Stimulated activated CD8-positive, alpha-beta memory T cell treated with anti-CD3 and anti-CD28 coated beads, Interleukin-15, amount 100 ng/mL, for 1 hour (primary cell): ENCODE data around the gene ZBED4.
"Not testable (repeated sequence)": the region's sequence is repeated elsewhere in the genome, so short reads cannot be mapped to it uniquely, and the experiment has no call there.

Experiments
- DNase-seq: peaks from one replicate; pipeline ENCODE4 v3.0.0-alpha.2; 2020; ENCODE audit warnings: low read depth

ZBED4 gene

DNA sequence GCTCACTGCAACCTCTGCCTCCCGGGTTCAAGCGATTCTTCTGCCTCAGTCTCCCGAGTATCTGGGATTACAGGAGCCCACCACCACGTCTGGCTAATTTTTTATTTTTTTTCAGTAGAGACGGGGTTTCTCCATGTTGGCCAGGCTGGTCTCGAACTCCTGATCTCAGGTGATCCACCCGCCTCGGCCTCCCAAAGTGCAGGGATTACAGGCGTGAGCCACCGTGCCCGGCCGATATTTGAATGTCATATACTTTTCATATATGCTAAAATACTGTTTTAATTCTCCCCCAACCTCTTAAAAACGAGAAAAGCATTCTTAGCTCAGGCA lies 1.1 kb upstream of the ZBED4 start:
- not testable (repeated sequence) for DNase-seq

DNA sequence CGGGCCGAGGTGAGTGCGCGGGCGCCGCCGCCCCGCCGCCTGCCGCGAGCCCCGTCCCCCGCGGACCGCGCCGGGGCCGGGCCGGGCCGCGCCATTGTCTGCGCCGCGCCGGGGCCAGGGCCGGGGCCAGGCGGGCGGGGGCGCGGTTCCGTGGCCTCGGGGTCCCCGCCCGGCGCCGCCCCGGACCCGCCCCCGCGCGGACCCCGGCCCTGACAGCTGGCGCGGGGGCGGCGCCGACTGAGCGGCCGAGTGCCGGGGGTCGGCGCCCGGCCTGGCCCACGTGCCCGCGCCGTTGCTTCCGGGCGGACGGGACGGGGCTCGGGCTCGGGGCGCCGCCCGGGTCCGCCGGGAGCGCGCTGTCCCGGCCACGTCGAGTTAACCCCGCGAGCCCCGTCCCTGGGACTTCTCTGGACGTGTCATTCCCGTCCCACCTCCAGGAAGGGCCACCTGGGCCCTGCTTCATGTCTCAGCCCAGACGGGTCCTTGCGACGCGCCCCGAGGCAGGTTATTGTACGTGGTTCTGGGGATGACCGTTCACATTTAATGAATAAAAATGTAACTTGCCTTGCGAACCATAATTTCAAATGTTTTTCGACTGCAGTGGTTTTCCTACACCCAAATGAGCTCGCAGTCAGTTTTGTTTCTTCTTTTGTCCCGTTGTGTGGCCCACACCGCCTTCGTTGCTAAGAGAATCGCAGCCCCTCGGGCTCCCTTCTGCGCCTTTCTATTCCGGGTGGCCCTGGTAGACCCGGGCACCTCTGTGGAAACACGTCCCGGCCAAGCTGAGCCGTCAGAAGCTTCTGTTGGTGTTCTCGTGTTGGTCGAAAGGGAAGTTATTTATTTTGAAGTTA lies 562 bp downstream of the ZBED4 start:
- DNase-seq, result no peak

DNA sequence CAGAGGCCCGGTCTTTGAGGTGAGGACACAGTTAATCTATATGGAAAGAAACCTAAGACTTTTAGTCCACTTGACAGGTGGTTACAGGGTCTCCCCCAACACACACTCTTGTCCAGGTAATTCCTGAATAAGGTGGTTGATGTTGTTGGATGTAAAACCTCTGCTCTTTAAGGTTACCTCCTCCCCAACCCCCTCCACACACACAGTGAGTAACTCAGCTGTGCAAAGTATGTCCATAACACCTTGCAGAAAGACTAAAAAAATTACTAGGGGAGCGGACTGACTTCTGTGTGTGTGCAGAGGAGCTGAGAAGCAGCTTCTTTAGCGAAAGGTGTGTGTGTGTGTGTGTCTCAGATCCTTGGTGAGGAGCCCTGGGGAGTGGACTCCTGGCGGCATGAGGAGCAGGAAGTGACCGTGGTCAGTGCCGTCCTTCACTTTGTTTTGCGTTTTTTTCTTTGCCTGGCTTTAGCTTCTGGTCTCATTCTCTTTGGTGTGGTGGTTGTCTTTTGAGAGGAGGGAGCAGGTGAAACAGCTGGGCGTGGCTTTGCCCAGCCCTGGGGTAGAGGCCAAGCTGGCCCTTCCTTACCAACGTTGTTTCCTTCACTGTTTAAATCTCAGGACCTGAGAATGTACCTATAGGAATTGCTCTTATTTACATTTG lies 1.7 kb downstream of the ZBED4 start:
- DNase-seq, result no peak

DNA sequence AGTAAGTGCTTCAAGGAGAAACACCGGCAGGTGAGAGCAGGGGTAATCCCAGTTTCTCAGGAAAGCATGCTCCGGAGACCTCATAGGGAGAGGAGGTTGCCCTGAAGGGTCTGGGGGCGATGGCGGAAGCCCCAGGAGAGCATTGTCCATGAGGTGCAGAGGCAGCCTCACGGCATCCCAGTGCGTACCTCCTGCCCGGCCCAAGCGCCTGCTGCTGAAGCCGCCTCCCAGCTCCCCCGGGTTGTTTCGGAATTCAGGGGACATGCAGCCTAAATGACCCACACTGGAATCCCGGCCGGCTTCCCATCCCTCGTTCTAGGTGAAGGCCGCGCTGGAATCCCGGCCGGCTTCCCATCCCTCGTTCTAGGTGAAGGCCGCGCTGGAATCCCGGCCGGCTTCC lies 2.7 kb downstream of the ZBED4 start:
- no peak for DNase-seq

DNA sequence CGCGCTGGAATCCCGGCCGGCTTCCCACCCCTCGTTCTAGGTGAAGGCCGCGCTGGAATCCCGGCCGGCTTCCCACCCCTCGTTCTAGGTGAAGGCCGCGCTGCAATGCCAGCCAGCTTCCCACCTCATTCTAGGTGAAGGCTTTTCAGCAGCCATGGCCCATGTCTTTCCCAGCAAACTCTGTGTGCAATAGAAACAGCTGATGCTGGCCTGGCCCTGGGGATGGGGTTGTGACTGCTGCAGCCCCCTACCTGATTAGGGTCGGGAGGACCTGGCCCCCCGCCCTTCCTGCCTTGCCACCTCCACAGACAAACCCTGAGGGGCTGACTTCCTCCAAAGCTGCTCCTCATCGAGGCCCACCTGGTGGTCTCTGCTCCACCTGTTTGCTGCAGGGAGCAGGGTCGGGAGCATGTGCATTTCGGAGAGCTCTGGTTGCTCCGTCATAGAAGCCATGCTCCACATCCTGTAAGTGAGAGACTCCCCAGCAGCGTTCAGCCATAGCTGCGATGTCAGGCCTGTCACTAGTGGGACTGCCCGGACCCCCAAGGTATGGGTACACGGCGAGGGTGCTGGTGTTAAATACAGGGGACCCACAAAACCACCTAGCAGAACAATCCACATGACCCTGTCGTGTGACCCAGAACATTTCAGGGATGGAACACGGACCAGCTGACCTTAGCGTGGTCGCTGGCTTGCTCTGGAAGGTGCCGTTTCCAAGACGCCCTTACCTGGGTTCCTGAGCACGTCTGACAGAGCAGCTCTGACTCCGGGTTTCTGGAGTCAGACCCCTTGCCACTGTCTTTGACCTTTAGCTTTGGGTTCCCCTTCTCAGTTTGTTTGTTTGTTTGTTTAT lies 3.3 kb downstream of the ZBED4 start:
- no peak for DNase-seq

DNA sequence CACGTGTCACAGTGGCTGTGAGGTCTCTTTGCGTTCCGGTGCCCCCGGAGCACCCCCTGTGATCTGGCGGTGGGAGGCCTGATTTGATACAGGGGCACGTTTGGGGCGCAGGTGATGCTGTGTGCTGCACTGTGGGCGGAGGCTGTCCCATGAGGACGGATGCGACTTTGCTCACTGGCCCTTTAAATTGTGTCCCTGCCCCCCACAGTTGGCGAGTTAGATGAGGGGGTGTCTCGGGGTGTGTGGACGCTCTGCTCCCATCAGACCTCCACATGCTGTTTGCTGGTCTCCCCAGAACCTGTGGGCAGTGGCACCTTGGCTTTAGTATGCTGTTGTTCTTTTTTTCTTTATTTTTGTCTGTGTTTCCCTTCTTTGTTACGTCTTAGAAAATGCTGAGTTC lies 5.2 kb downstream of the ZBED4 start:
- no peak for DNase-seq

DNA sequence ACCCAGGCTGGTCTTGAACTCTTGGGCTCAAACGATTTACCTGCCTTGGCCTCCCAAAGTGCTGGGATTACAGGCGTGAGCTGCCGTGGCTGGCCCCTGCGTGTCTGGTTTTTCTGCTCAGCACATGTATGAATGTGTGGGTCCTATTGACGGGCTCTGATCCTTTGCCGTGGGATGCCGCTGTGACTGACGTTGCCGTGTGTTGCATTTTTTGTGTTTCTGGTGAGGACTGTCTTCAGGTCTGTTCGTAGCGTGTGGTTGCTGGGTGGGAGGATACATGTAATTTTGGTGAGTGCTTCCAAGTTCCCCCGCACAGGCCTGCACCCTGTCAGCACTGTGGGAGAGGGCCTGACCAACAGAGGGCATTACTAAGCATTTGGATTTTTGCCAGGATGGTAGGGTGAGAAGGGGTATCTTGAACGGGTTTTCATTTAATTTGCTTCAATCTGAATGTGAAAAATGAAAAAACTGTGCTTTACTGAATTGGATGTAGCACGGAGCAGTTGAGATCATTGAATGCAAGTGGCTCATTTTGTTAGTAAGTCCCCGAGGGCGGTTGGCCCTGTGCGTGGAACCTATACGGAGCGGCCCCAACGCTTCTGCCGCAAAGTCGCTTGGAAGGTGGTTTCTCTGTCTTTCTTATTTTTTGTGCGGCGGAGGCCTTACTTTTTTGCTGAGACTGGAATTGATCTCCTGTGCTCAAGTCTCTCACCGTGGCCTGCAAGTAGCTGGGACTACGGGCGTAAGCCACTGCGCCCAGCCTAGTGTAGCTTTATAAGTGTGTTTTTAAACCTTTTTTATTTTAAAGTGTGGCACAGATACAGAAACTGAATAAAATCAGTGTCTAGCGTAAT lies 8.2 kb downstream of the ZBED4 start:
- DNase-seq, result no peak

DNA sequence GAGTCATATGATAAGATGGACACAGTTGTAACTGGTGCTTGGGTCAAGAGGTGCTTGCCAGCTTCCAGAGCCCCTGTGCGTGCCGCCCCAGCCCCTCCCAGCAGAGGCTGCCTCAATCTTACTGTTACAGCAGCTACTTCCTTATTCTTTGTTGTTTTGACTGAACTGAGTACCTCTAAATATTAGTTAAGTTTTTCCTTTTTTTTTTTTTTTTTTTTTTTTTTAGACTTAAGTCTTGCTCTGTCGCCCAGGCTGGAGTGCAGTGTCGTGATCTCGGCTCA lies 8.8 kb downstream of the ZBED4 start:
- no peak for DNase-seq

DNA sequence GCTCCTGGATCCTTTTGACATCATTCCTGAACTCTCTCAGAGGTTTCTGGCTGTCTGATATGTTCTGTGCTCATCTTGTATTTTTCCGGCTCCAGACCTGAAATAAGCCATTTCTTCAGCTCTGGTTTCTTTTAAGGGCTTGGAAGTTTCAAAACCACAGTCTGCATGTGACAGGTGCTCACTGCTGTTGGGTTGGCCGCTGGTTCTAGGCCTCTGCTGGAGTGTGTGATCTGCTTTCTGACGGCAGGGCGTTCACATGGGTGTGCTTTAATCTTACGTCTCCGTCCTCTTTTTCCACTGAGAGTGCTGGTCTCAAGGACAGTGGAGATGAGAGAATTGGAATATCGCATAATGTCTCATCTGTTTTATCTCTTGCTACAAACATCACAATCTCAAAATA lies 10.3 kb downstream of the ZBED4 start:
- DNase-seq, result no peak

DNA sequence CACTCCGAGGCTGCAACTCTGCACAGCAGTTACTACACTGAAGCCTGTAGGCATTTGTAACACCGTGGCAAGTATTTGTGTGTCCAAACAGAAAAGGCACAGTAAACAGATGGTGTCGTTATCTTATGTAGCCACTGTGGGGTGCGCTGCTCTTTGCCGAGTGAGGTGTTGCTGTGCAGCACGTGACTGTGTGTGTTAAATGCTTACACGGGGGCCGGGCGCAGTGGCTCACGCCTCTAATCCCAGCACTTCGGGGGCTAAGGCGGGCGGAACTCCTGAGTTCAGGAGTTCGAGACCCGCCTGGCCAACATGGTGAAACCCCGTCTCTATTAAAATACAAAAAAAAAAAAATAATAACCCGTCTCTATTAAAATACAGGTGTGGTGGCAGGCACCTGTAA lies 11.5 kb downstream of the ZBED4 start:
- no peak for DNase-seq

DNA sequence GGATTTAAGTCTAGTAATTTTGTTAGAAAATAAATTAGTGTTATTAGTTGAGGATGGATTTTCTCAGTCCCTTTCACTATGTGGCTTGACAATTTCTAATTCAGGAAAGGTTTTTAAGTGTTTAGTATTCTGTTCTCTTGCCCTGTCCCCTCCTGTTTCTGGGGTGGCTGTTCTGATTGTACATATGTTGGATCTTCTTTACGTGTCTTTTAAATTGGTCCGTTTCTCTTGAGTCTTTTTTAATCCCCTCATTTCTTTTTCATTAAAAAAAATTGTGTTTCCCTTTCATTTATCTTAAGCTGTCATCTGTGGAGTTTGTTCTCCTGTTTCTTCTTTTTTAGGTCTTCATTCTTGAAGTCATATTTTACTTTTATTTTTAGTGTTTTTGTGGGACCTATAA lies 12.5 kb downstream of the ZBED4 start:
- no peak for DNase-seq

DNA sequence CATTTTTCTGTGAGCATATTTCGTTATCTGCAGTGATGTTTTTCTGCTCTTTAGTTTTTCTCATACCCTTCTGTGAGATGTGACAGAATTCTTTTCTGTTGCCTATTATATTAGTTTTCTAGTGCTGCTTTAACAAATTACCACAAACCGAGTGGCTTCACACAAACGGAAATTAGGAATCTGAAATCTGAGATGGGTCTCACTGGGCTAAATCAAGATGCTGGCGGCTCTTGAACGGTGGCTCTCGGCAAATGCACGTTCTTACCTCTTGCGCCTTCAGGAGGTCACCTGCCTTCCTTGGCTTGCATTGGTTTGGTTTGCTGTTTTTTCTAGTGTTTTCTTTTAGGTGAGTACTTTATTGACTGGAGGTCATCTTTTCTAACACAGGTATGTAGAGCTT lies 13.0 kb downstream of the ZBED4 start:
- no peak for DNase-seq

DNA sequence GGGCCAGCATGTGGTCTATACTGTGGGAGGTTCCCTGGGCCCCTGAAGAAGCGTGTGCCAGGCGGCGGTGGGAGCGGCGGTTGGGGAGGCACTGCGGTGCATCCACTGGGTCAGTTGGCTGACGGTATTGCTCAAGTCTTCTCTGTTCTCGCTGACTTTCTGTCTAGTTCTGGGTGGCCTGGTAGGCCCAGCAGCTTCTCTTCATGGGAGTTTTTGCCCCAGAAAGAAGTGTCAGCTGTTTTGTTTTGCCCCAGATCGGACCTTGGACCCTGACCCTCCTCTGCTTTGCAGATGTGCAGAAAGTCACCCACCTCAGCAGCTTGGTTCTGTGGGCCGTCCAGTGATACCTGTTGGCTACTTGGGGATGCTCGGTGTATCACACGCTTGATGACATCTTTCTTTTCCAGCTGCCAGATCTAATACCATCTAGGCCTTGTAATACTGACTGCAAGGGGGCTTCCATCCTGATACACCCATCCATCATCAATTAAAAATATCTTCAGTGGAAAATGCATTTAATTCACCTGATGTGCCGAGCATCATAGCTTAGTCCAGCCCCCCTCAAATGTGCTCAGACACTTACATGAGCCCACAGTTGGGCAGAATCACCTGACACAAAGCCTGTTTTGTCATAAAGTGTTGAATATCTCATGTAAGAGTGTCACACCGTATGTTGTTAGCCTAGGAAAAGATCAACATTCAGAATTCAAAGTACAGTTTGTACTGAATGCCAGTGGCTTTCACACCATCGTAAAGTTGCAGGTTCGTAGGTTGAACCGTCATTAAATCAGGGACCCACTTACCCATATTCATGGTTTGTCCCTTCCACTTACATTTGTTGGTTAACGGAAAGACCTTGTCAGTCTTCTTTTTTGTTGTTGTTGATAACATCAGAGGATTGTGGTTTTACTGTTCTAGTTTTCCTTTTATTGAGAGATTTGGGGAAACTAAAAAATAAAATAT lies 13.9 kb downstream of the ZBED4 start:
- DNase-seq, result no peak

DNA sequence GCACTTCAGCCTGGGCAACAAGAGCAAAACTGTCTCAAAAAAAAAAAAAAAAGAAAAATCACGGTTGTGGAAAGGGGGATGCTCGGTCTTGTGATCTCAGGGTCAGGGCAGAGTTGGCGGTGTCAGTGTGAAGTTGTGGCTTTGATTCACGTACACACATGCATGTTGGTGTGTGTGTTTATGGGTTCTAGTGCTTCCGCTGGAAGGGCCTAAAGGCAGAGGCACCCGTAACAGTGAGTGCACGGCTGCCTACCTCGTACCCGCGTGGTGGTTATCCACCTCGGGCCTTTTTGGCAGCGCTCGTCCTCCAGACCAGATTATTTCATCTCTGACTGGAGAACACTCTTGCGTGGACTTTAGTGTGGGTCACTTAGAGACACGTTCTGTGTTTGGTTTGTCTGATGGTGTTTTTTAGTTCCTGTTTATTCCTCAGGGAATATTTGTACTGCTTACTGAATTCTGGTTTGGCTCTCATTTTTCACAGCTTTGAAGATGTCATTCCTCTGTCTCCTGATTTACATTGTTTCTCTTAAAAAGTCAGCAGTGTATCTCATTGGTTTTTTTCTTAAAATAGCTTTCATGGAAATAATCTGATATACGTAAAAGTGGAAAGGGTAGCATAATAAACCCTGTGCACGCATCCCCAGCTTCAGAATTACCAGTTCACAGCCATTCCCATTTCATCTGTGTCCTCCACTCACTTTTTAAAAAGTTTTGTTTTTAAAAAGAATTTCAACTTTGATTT lies 15.6 kb downstream of the ZBED4 start:
- no peak for DNase-seq

DNA sequence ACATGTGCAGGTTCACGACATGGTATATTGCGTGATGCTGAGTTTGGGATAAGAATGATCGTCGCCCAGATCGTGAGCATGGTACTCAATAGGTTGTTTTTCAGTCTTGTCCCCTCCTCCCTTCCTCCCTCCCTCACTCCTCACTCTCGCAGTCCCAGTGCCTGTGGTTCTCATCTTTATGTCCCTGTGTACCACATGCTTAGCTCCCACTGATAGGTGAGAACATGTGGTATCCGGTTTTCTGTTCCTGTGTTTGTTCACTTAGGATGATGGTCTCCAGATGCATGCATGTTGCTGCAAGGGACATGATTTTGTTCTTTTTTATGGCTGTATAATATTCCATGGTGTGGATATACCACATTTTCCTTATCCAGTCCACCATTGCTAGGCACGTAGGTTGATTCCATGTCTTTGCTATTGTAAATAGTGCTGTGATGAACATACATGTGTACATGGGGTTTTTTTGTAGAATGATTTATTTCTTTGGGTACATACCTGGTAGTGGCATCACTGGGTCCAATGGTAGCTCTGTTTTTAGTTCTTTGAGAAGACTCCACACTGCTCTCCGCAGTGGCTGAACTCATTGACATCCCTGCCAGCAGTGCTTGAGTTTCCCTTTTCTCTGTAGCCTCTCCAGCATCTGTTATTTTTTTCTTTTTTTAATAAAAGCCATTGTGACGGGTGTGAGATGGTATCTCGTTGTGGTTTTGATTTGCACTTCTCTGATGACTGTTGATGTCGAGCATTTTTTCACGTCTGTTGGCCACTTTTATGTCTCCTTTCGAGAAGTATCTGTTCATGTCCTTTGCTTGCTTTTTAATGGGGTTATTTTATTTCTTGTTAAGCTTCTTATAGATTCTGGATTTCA lies 16.4 kb downstream of the ZBED4 start:
- DNase-seq, result no peak

DNA sequence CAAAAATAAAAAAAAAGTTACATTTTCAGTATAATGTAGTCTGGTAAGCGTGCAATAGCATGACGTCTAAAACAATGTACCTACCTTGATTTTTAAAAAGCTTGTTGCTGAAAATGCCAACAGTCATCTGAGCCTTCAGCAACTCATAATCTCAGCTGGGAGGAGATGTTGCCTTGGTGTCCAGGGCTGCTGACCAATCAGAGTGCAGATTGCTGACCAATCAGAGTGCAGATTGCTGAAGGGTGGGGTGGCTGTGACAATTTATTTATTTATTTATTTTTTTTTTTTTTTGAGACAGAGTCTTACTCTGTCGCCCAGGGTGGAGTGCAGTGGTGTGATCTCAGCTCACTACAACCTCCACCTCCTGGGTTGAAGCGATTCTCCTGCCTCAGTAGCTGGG lies 17.8 kb downstream of the ZBED4 start:
- DNase-seq, result no peak

DNA sequence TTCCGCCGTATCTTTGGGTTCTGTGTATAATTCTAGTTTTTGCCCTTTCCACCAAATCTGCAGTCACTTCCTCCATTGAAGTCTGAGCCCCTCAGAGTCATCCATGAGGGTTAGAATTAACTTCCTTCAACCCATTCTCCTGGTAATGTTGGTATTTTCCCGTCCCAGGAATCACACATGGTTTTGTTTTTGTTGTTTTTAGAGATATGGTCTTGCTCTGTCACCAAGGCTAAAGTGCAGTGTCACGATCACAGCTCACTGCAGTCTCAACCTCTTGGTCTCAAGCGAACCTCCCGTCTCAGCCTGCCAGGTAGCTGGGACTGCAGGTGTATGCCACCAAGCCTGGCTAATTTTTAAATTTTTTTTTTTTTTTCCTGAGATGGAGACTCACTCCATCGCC lies 18.7 kb downstream of the ZBED4 start:
- no peak for DNase-seq

DNA sequence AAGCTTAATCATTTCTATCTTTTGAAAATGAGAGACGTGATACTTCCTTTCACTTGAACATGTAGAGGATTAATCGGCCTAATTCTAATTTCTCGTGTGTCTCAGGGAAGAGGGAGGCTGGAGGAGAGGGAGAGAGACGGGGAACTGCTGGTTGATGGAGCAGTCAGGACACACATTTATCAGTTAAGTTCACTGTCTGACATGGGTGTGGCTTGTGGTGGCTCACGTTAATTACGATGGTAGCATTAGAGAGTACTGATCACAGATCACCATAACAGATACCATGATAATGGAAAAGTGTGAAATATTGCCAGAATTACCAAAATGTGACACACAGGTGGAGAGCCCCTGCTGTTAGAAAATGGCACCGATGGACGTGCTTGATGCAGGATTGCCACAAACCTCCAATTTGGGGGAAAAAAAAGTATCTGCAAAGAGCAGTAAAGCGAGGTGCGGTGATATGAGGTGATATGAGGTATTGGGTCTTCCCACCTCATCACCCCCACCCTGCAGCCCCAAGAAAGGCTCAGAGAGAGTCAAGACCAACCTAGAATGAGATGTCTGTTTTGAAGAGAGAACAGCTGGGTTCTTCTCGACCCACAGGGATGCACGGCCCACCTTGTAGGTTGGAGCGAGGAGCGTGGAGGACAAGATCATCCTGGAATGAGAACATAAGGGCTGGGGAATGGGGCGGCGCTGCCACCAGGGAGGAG lies 19.7 kb downstream of the ZBED4 start:
- DNase-seq, result no peak

DNA sequence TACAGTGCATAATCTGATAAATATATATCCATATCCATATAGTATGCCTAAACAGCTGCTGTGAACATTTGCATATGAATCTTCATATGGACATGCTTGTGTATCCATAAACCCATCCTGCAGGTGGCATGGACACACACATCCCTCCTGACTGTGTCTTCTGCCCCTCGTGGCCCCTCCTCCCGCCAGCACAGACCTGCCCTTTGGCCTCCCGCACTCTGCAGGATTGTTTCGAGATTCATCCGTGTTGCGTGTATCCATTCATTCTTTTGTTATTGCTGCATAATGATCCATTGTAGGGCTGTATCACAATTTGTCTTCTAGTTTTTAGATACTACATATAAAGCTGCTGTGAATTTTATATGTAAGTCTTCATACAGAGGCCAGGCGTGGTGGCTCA lies 24.0 kb downstream of the ZBED4 start:
- DNase-seq, result no peak
